ENCODE data around the gene NELFB. TPM values are rescaled to one million over a fixed set of nuclear protein-coding genes. Genes with fewer than 3 reads are reported as not detected.

The NELFB gene
- total RNA-seq, 2 donors from 2014 or later: 73.3 to 86.6 TPM

DNA sequence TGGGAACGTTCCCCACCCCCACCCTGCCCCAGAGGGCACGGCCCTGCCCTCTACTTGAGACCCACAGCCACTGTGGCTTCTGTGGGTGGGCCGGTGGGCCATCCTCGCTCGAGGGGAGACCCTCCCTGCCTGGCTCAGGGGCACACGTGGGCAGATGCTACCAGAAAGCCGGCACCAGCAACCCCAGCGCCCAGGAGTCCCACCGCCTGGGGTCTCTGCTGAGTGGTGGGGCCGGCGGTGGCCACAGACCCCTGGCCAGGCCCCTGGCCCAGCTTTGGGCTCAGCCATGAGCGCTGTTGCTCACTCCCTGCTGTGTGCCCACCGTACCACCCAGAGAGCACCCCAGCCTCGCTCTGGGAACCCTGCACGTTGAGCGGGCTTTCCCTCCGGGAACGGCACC is 63.5 kb downstream of the NELFB start:
- 92 to 96% methylated on average over 8 to 18 of the region's 18 CpGs for WGBS, 2 experiments (ENCODE audit: insufficient coverage in 1 of 2, insufficient read length in 1 of 2)
- H3K27ac Mint-ChIP-seq: no peak overlapping the region

DNA sequence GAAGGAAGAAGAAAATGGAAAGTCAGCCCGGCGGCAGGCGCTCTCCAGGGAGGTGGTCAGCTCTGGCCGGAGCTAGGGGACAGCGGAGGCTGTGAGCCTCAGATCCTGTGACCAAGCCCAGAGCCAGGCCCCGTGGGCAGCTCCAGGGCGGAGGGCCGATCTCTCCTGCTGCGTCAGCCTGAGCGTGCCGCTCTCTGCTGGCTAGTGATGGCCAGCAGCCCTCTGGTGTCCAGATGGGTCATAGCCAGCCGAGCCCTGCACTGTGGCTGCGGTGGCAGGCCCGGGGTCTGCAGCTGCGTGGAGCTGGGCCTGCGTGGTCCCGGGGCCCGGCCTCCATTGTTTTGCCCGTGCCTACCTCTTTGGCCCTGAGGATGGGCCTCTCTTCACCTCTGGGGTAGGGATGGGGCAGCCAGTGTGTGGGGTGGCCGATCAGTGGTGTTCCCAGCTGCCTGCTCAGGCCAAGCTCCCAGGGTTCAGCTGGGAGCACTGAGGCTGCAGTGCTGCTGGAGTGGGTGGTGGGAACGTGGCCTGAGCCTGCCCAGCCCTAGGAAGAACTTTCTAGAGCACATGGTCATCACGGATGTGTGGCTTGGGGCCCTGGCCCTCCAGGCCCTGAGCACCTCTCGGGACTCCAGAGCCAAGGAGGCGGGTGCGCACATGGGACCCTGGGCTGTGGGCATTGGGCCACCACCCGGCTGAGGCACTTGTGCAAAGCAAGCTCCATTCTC is 64.0 kb downstream of the NELFB start:
- H3K27ac Mint-ChIP-seq: no peak overlapping the region
- 85 to 88% methylated on average over 9 to 26 of the region's 26 CpGs for WGBS, 2 experiments (ENCODE audit: insufficient coverage in 1 of 2, insufficient read length in 1 of 2)
- Histone ChIP-seq H3K36me3 (ENCODE audit: control insufficient read depth, insufficient read depth, low read length) (no peaks in the 10 kb centered on the region), H3K9me3 (ENCODE audit: control insufficient read depth, low read length) (no peaks in the 10 kb centered on the region), H3K27me3 (ENCODE audit: control insufficient read depth, insufficient read depth, low read length, poor library complexity, severe bottlenecking) (no peaks in the 10 kb centered on the region), H3K4me3 (ENCODE audit: low read length) (no peak overlapping the region), H3K9ac (ENCODE audit: extremely low read depth, low read length, poor library complexity, severe bottlenecking) (no peak overlapping the region), H3K4me1 (ENCODE audit: control insufficient read depth, insufficient read depth, low read length) (peaks cover 5% of the 10 kb centered on the region), H3K27ac (ENCODE audit: low read depth, low read length) (no peak overlapping the region)
- no peak overlapping the region for H3K4me3 Mint-ChIP-seq
- H3K9me3 Mint-ChIP-seq: peaks cover 1% of the 10 kb centered on the region
- H3K27me3 Mint-ChIP-seq (ENCODE audit: insufficient read depth): no peaks in the 10 kb centered on the region
- H3K4me1 Mint-ChIP-seq: peaks cover 2% of the 10 kb centered on the region
- no peaks in the 10 kb centered on the region for H3K36me3 Mint-ChIP-seq (ENCODE audit: low read depth)
- TF ChIP-seq, protein P1, sequence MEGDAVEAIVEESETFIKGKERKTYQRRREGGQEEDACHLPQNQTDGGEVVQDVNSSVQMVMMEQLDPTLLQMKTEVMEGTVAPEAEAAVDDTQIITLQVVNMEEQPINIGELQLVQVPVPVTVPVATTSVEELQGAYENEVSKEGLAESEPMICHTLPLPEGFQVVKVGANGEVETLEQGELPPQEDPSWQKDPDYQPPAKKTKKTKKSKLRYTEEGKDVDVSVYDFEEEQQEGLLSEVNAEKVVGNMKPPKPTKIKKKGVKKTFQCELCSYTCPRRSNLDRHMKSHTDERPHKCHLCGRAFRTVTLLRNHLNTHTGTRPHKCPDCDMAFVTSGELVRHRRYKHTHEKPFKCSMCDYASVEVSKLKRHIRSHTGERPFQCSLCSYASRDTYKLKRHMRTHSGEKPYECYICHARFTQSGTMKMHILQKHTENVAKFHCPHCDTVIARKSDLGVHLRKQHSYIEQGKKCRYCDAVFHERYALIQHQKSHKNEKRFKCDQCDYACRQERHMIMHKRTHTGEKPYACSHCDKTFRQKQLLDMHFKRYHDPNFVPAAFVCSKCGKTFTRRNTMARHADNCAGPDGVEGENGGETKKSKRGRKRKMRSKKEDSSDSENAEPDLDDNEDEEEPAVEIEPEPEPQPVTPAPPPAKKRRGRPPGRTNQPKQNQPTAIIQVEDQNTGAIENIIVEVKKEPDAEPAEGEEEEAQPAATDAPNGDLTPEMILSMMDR (conservative IDR thresholded peaks at IDR 0.05): peak; percentile 70
- peak; percentile 82 for DNase-seq

More for the DNA sequence above, 63.5 kb downstream of the NELFB start:
- TF ChIP-seq, protein P1 (conservative IDR thresholded peaks at IDR 0.05): no peak
- no peak overlapping the region for H3K4me3 Mint-ChIP-seq
- Histone ChIP-seq H3K27me3 (ENCODE audit: control insufficient read depth, insufficient read depth, low read length, poor library complexity, severe bottlenecking) (no peaks in the 10 kb centered on the region), H3K9me3 (ENCODE audit: control insufficient read depth, low read length) (no peaks in the 10 kb centered on the region), H3K27ac (ENCODE audit: low read depth, low read length) (no peak overlapping the region), H3K4me1 (ENCODE audit: control insufficient read depth, insufficient read depth, low read length) (peaks cover 5% of the 10 kb centered on the region), H3K36me3 (ENCODE audit: control insufficient read depth, insufficient read depth, low read length) (no peaks in the 10 kb centered on the region), H3K9ac (ENCODE audit: extremely low read depth, low read length, poor library complexity, severe bottlenecking) (no peak overlapping the region), H3K4me3 (ENCODE audit: low read length) (no peak overlapping the region)
- no peaks in the 10 kb centered on the region for H3K27me3 Mint-ChIP-seq (ENCODE audit: insufficient read depth)
- peaks cover 2% of the 10 kb centered on the region for H3K4me1 Mint-ChIP-seq
- no peaks in the 10 kb centered on the region for H3K36me3 Mint-ChIP-seq (ENCODE audit: low read depth)
- DNase-seq: peak; percentile 45
- peaks cover 1% of the 10 kb centered on the region for H3K9me3 Mint-ChIP-seq

DNA sequence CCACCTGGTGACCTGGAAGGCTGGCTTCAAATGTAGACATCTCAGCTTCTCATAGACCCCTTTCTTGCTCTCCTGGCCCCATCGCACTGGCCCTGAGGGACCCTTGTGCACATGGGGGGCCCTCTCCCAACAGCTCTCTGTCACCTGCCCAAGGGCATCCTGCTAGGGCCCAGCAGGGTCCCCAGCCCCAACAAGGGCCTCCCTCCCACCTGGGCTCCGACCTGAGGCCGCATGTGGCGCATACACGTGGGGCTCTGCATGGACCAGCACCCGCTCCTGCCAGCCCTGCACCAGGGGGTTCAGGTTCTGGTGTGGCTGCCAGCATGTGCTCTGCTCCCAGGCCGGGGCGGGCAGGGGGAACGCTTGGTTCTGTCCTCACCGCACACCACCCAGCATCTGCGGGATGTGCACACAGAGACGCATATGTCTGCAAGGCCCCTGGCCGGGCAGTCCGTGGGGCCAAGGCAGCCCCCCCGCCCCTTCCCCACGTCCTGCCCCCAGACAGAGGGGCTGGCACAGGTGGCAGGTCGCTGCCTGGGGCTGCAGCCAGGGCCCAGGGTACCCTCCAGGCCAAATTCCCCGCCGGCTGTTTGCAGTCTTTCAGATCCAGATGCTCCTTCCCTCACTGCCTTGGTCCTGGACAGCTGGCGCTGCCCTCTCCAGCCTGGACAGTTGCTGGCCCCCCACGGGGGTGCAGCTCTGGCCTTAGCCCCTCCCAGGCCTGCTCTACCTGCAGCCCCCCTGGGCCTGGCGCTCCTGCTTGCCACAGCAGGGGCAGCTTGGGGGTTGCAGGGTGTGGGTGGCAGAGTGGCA is 64.8 kb downstream of the NELFB start:
- Histone ChIP-seq H3K36me3 (ENCODE audit: control insufficient read depth, insufficient read depth, low read length) (no peaks in the 10 kb centered on the region), H3K4me3 (ENCODE audit: low read length) (no peak overlapping the region), H3K4me1 (ENCODE audit: control insufficient read depth, insufficient read depth, low read length) (peaks cover under 1% of the 10 kb centered on the region), H3K9ac (ENCODE audit: extremely low read depth, low read length, poor library complexity, severe bottlenecking) (no peak overlapping the region), H3K9me3 (ENCODE audit: control insufficient read depth, low read length) (no peaks in the 10 kb centered on the region), H3K27ac (ENCODE audit: low read depth, low read length) (no peak overlapping the region), H3K27me3 (ENCODE audit: control insufficient read depth, insufficient read depth, low read length, poor library complexity, severe bottlenecking) (no peaks in the 10 kb centered on the region)
- H3K27me3 Mint-ChIP-seq (ENCODE audit: insufficient read depth): peaks cover under 1% of the 10 kb centered on the region
- no peak overlapping the region for H3K27ac Mint-ChIP-seq
- TF ChIP-seq, protein P1 (conservative IDR thresholded peaks at IDR 0.05): no peak
- WGBS, 2 experiments (ENCODE audit: insufficient coverage in 1 of 2, insufficient read length in 1 of 2): 91 to 92% methylated on average over 11 to 22 of the region's 22 CpGs
- H3K36me3 Mint-ChIP-seq (ENCODE audit: low read depth): no peaks in the 10 kb centered on the region
- peaks cover 2% of the 10 kb centered on the region for H3K4me1 Mint-ChIP-seq
- H3K4me3 Mint-ChIP-seq: no peak overlapping the region
- peak; percentile 53 for DNase-seq
- peaks cover 1% of the 10 kb centered on the region for H3K9me3 Mint-ChIP-seq

All from endodermal cell (in vitro differentiated cells).